Measurements from ENCODE around the gene MRPS33.

GRCh38 chr7:141042222-141043193, 27.8 kb upstream of the MRPS33 start:
- TF ChIP-seq CTCF (conservative IDR thresholded peaks at IDR 0.05; ENCODE audit: low read depth, low read length) (no peak), EZH2phosphoT487 (IDR thresholded peaks at IDR 0.05; ENCODE audit: borderline replicate concordance, low read length) (no peak), EZH2 (IDR thresholded peaks at IDR 0.05; ENCODE audit: low read length, unreplicated experiment) (no peak)

All from PC-3 (cell line).